ENCODE results near the gene GAMT. TPM values are rescaled to one million over a fixed set of nuclear protein-coding genes. Genes with fewer than 3 reads are reported as not detected.
"Not testable (repeated sequence)": the region's sequence is repeated elsewhere in the genome, so short reads cannot be mapped to it uniquely, and the experiment has no call there.

Gene GAMT
- total and polyA plus RNA-seq, 3 donors from 2014 or later: 92.2 to 191 (median 144) TPM

DNA sequence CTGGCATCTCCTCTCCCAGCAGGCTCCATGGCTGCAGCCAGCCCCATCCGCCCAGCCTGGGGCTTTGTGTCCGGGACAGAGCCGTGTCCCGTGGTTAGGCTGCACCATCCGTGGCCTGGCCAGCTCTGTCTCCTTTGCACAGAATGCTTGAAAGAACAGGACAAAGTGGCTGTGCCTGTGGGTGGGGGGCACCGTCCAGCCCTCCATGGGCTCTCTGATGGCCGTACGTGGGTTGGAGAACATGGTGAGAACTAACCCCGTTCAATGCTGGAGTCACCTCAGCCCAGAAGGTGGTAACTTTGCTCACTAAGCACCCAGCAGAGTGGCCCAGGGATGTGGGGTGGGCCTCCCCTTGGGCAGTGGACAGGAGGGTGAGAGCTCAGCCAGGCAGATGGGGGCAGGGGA, 39.7 kb upstream of the GAMT start:
- Histone ChIP-seq H3K9me3 (no peaks in the 10 kb centered on the region), H3K36me3 (ENCODE audit: low read depth, missing control alignments) (no peaks in the 10 kb centered on the region), H3K4me3 (no peak overlapping the region), H3K27ac (no peak overlapping the region), H3K4me1 (peaks cover 19% of the 10 kb centered on the region), H3K27me3 (peaks cover 3% of the 10 kb centered on the region)
- no peak for DNase-seq
- 68 to 88% methylated on average over 6 to 9 of the region's 9 CpGs for WGBS, 2 donors
- no peak for TF ChIP-seq POLR2A (IDR thresholded peaks at IDR 0.05)
- TF ChIP-seq, protein P1, sequence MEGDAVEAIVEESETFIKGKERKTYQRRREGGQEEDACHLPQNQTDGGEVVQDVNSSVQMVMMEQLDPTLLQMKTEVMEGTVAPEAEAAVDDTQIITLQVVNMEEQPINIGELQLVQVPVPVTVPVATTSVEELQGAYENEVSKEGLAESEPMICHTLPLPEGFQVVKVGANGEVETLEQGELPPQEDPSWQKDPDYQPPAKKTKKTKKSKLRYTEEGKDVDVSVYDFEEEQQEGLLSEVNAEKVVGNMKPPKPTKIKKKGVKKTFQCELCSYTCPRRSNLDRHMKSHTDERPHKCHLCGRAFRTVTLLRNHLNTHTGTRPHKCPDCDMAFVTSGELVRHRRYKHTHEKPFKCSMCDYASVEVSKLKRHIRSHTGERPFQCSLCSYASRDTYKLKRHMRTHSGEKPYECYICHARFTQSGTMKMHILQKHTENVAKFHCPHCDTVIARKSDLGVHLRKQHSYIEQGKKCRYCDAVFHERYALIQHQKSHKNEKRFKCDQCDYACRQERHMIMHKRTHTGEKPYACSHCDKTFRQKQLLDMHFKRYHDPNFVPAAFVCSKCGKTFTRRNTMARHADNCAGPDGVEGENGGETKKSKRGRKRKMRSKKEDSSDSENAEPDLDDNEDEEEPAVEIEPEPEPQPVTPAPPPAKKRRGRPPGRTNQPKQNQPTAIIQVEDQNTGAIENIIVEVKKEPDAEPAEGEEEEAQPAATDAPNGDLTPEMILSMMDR (IDR thresholded peaks at IDR 0.05): no peak
- intact Hi-C loops (cut with DNase I; ENCODE audit: low total_unique reads): no loop called here

DNA sequence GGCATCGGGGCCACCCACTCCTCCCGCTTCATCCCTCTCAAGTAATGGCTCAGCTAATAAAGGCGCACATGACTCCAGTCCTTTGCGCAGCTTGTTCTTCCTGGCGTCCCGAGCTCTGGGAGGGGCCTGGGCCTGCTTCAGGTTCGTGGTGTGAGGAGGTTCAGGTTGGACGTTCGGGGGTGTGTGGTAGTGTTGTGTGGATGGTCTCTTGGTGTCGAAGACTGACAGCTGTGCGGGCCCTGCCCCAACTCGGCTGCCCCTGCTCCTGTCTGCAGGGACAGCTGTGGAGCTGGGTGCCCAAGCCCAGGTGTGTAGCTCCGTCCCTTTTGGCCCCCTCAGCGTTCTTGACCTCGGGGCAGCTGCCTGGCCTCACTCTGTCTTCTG, 39.1 kb upstream of the GAMT start:
- H3K4me1 ChIP-seq: peaks cover 13% of the 10 kb centered on the region
- H3K9me3 ChIP-seq: no peaks in the 10 kb centered on the region
- no peak for DNase-seq
- H3K36me3 ChIP-seq (ENCODE audit: low read depth, missing control alignments): no peaks in the 10 kb centered on the region
- no peak for TF ChIP-seq POLR2A (IDR thresholded peaks at IDR 0.05)
- TF ChIP-seq, protein P1 (IDR thresholded peaks at IDR 0.05): no peak
- intact Hi-C loops (cut with DNase I; ENCODE audit: low total_unique reads): no loop called here
- no peak overlapping the region for H3K27ac ChIP-seq
- WGBS, 2 donors: 62 to 68% methylated on average over 14 to 15 of the region's 15 CpGs
- H3K27me3 ChIP-seq: no peaks in the 10 kb centered on the region
- H3K4me3 ChIP-seq: peak overlapping the region in 1 of 2 donors; percentile 98

DNA sequence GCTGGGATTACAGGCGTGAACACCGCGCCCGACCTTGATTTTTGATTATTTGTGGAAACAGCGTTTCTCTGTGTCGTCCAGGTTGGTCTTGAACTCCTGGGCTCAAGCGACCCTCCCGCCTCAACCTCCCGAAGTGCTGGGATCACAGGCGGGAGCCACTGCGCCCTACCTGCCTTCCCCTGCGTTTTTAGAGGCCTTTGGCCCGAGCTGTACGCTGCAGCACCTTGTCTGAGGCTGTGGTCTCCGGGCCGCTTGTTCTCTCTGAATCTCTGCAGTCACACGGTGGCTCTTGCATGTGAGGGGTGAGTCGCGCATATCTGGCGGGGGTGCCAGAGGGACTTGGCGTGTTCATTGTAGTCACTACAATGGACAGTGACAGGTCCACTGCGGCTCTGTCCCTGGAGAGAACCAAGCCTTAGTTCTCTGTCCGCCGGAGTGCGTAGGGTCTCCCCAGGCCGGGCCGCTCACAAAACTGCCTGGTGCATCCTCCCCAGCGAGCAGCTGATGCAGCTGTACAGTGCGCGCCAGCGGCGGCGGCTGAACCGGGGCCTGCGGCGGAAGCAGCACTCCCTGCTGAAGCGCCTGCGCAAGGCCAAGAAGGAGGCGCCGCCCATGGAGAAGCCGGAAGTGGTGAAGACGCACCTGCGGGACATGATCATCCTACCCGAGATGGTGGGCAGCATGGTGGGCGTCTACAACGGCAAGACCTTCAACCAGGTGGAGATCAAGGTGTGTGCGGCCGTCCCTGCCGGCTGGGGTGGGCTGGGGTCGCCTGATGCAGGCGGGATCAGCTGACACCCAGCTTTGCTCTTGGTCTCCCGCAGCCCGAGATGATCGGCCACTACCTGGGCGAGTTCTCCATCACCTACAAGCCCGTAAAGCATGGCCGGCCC, 38.4 kb upstream of the GAMT start:
- DNase-seq; H3K36me3 ChIP-seq (ENCODE audit: low read depth, missing control alignments); H3K9me3 ChIP-seq; intact Hi-C loops (cut with DNase I; ENCODE audit: low total_unique reads); H3K27me3 ChIP-seq: not testable (repeated sequence)
- H3K4me1 ChIP-seq: peaks cover 12% of the 10 kb centered on the region
- 35 to 67% methylated on average over 19 to 57 of the region's 57 CpGs for WGBS, 2 donors
- H3K27ac ChIP-seq: peak overlapping the region in 1 of 2 donors; percentile 84
- peak overlapping the region; percentile 72 to 98 for H3K4me3 ChIP-seq

DNA sequence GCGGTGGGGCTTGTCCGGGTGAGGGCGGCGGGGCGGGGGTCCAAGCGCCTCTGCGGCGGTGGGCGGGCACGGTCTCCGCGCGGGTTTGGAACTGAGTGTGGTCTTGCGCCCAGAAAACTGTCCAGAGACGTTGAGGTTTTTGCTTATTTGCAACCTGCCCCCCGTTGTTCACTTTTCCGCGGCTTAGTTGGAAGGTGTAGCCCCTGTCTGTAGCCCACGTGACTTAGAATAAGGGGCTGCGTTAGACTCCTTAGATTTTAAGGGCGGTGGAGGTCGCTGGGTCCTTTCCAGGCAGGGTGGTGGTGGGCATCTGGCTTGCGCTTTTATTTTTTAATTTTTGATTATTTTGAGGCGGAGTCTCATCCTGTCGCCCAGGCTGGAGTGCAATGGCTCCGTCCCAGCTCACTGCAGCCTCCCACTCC, 37.6 kb upstream of the GAMT start:
- no peaks in the 10 kb centered on the region for H3K36me3 ChIP-seq (ENCODE audit: low read depth, missing control alignments)
- no peak for TF ChIP-seq POLR2A (IDR thresholded peaks at IDR 0.05)
- intact Hi-C loops (cut with DNase I; ENCODE audit: low total_unique reads): no loop called here

DNA sequence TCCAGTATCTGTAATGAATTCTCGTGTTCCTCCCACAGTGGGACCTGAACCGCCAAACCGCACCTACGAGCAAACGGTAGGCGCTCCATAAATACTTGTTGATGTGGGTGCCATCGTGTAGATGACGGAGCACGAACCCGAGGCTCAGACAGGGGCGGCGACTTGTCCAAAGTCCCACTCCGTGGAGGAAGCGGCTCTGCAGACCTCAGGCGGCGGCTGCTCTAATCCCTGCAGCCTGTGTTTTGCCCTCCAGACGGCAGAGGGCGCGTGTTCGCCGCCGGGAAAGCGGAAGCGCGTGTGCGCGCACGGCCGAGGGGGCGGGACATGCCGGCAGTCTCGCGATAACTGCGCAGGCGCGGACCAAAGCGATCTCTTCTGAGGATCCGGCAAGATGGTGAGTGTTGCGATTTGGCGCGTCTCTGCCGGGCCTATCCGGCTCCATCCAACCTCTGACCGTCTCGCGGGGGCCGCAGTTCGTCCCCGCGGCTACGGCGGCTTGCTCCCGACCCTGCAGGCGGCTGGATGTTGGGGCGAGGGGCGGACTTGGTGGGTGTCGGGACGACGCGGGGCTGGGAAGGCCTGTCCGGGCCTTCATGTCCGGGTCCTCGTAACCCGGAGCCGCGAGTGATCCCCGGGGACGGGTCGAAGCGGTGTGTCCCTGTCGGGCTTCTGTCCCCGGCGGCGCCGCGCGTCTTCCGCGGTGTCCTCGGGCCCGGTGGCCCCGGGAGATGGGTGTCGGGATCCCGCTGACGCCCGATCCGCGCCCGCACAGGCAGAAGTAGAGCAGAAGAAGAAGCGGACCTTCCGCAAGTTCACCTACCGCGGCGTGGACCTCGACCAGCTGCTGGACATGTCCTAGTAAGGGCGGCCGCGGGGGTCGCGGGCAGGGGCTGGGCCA, 36.9 kb upstream of the GAMT start, which contains the start of gene RPS15:
RPS15 (plus strand) TSS at position 362 of the 898 bp plus-strand sequence; CDS start at position 392, 30 bp downstream.
- peak; percentile 96 for DNase-seq
- no peaks in the 10 kb centered on the region for H3K27me3 ChIP-seq
- WGBS, 2 donors: 1% methylated on average over 23 to 88 of the region's 100 CpGs
- H3K36me3 ChIP-seq (ENCODE audit: low read depth, missing control alignments): no peaks in the 10 kb centered on the region
- peak within 1 kb of the TSS; percentile 72 to 98 for H3K4me3 ChIP-seq
- TF ChIP-seq, protein P1 (IDR thresholded peaks at IDR 0.05): peak; percentile 95 to 99 (median 96)
- peak; percentile 87 for TF ChIP-seq POLR2A (IDR thresholded peaks at IDR 0.05)
- no peaks in the 10 kb centered on the region for H3K9me3 ChIP-seq
- peak within 1 kb of the TSS; percentile 84 to 89 for H3K27ac ChIP-seq
- intact Hi-C loops (cut with DNase I; ENCODE audit: low total_unique reads): no loop called here
- H3K4me1 ChIP-seq: peaks cover 12% of the 10 kb centered on the region

More for the DNA sequence above, 37.6 kb upstream of the GAMT start:
- no peak for DNase-seq
- 0 to 1% methylated on average over 13 to 26 of the region's 26 CpGs for WGBS, 2 donors
- Histone ChIP-seq H3K27me3 (no peaks in the 10 kb centered on the region), H3K4me1 (peaks cover 12% of the 10 kb centered on the region), H3K4me3 (peak overlapping the region; percentile 72 to 98), H3K9me3 (no peaks in the 10 kb centered on the region), H3K27ac (peak overlapping the region; percentile 84 to 89)
